Activated gamma-delta T cell treated with Interleukin-2 at 50 U/mL for 16 hours (primary cell): ENCODE results near the gene SWT1.

Experiments used
- DNase-seq: peaks from one replicate; pipeline ENCODE4 v3.0.0-alpha.2; 2020

The SWT1 gene

GRCh38 chr1:185328255-185328654 is 171.3 kb downstream of the SWT1 start:
- no peak for DNase-seq

GRCh38 chr1:185334182-185334581 is 177.2 kb downstream of the SWT1 start:
- no peak for DNase-seq

- DNase-seq = no peak
Measured at GRCh38 chr1:185337246-185337645, 180.3 kb downstream of the SWT1 start.

GRCh38 chr1:185338719-185339622 is 182.0 kb downstream of the SWT1 start:
- DNase-seq = peak; percentile 23

GRCh38 chr1:185341196-185341781 is 184.3 kb downstream of the SWT1 start:
- no peak for DNase-seq
